ENCODE results near the gene SV2B. TPM values are rescaled to one million over a fixed set of nuclear protein-coding genes. Genes with fewer than 3 reads are reported as not detected.

Gene SV2B
- total and polyA plus RNA-seq, 9 of the 15 experiments (the other 6 are each of a cell fraction or from before 2014, with no cell fraction given), result 0.01 to 0.25 (median 0.11) TPM

DNA sequence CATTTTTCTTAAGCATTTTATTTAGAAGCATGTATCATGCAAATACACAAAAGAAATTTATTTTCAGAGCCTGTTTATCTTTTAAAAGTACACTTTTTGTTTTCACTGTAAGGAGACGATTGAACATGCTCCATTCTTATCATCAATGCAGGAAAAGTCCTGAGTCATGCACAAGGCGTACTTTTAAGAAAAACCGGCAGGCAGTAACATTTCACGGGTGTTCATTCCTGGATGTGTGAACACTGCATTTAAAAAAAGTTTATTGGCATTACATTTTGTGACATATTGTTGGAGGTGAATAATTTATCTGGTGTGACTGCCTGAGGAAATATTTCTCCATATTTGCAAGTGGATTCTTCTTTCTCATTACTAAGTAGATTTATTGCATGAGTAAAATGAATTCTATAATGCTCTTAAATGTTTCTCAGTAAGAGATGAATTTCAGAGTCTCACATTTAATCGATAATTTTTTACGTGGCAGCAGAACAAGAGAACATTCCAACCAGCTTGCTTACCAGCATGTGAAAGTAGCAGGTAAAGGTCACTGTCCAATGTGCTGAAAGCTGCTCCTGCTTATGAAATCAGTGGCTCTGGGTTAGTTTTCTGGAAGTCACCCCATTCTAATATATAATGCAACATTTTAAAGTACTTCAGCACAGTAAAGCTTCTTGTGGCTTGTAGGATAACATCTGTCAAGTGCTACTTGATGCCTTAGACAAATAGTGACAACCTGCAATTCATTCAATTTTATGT is 87.0 kb downstream of the SV2B start (continued):
- TF ChIP-seq ZNF57 (CRISPR knock-in tag; IDR thresholded peaks at IDR 0.05), result no peak
- no peak for TF ChIP-seq HNRNPUL1 (IDR thresholded peaks at IDR 0.05; ENCODE audit: low read length)
- no peak for TF ChIP-seq ZNF695 (CRISPR knock-in tag; IDR thresholded peaks at IDR 0.05)
- TF ChIP-seq MIER1 (IDR thresholded peaks at IDR 0.05; ENCODE audit: low read depth), result peak; percentile 90
- no peak for TF ChIP-seq LCOR (CRISPR knock-in tag; IDR thresholded peaks at IDR 0.05)
- TF ChIP-seq POLR2AphosphoS5 (IDR thresholded peaks at IDR 0.05; ENCODE audit: control insufficient read depth, insufficient read depth, low read depth, low read length), result no peak
- TF ChIP-seq NFE2 (IDR thresholded peaks at IDR 0.05; ENCODE audit: low read depth), result peak; percentile 69; the same call in 1 of the 2 replicates
- TF ChIP-seq FOXA3 (CRISPR knock-in tag; conservative IDR thresholded peaks at IDR 0.05 in 1 of 2, IDR thresholded peaks at IDR 0.05 in 1 of 2), result no peak
- TF ChIP-seq CHD2 (IDR thresholded peaks at IDR 0.05; ENCODE audit: low read depth, low read length), result no peak
- no peak for TF ChIP-seq NR2C2 (CRISPR knock-in tag; IDR thresholded peaks at IDR 0.05)
- TF ChIP-seq NR2C2 (tag; IDR thresholded peaks at IDR 0.05), result no peak
- TF ChIP-seq, protein P1, sequence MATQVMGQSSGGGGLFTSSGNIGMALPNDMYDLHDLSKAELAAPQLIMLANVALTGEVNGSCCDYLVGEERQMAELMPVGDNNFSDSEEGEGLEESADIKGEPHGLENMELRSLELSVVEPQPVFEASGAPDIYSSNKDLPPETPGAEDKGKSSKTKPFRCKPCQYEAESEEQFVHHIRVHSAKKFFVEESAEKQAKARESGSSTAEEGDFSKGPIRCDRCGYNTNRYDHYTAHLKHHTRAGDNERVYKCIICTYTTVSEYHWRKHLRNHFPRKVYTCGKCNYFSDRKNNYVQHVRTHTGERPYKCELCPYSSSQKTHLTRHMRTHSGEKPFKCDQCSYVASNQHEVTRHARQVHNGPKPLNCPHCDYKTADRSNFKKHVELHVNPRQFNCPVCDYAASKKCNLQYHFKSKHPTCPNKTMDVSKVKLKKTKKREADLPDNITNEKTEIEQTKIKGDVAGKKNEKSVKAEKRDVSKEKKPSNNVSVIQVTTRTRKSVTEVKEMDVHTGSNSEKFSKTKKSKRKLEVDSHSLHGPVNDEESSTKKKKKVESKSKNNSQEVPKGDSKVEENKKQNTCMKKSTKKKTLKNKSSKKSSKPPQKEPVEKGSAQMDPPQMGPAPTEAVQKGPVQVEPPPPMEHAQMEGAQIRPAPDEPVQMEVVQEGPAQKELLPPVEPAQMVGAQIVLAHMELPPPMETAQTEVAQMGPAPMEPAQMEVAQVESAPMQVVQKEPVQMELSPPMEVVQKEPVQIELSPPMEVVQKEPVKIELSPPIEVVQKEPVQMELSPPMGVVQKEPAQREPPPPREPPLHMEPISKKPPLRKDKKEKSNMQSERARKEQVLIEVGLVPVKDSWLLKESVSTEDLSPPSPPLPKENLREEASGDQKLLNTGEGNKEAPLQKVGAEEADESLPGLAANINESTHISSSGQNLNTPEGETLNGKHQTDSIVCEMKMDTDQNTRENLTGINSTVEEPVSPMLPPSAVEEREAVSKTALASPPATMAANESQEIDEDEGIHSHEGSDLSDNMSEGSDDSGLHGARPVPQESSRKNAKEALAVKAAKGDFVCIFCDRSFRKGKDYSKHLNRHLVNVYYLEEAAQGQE (IDR thresholded peaks at IDR 0.05; ENCODE audit: borderline replicate concordance), result peak; percentile 98
- TF ChIP-seq, protein P1 (CRISPR knock-in tag; IDR thresholded peaks at IDR 0.05; ENCODE audit: low read depth), result peak; percentile 91
- TF ChIP-seq THRAP3 (IDR thresholded peaks at IDR 0.05; ENCODE audit: borderline replicate concordance), result no peak
- TF ChIP-seq MTA1 (IDR thresholded peaks at IDR 0.05; ENCODE audit: borderline replicate concordance), result no peak
- no peak for TF ChIP-seq ETV5 (CRISPR knock-in tag; IDR thresholded peaks at IDR 0.05; ENCODE audit: low read depth)
- TF ChIP-seq ZNF384 (IDR thresholded peaks at IDR 0.05; ENCODE audit: low read depth, low read length), result no peak
- TF ChIP-seq GATA2 (CRISPR knock-in tag; IDR thresholded peaks at IDR 0.05), result no peak

Data from K562 (cell line).